Measurements from ENCODE around the gene KHDRBS1. TPM values are rescaled to one million over a fixed set of nuclear protein-coding genes. Genes with fewer than 3 reads are reported as not detected.

Gene KHDRBS1, protein sequence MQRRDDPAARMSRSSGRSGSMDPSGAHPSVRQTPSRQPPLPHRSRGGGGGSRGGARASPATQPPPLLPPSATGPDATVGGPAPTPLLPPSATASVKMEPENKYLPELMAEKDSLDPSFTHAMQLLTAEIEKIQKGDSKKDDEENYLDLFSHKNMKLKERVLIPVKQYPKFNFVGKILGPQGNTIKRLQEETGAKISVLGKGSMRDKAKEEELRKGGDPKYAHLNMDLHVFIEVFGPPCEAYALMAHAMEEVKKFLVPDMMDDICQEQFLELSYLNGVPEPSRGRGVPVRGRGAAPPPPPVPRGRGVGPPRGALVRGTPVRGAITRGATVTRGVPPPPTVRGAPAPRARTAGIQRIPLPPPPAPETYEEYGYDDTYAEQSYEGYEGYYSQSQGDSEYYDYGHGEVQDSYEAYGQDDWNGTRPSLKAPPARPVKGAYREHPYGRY
- 146 TPM for total RNA-seq

DNA sequence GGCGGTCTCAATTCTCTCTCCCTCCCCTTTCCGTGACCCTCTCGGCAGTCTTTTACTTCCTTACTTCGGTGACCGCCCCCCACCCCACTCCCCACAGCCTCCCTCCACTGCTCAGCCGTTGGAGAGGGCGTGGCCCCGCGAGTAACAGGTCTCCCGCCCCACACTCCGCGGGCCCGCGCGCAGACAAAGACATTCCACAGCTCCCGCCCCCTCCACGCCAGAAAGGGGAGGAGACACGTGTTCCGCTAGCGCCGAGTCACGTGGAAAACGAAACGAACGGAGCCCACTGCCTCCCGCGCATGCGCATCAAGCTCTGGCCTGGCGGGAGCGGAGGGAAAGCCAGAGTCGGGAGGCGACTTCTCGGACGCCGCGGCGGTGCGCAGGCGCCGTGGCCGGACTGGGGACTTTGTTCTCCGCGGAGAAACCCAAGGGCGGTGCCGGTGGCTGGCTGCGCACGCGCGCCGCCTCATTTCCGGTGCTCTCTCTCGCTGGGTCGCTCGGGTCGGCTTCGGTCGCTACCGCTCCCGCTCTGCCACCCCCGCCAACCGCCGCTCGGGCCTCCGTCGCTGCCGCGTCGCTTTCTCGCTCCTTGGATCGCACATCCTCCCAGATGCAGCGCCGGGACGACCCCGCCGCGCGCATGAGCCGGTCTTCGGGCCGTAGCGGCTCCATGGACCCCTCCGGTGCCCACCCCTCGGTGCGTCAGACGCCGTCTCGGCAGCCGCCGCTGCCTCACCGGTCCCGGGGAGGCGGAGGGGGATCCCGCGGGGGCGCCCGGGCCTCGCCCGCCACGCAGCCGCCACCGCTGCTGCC is at the start of gene KHDRBS1:
KHDRBS1 (plus strand) TSS at position 483 of the 813 bp plus-strand sequence; CDS start at position 611, 128 bp downstream.

DNA sequence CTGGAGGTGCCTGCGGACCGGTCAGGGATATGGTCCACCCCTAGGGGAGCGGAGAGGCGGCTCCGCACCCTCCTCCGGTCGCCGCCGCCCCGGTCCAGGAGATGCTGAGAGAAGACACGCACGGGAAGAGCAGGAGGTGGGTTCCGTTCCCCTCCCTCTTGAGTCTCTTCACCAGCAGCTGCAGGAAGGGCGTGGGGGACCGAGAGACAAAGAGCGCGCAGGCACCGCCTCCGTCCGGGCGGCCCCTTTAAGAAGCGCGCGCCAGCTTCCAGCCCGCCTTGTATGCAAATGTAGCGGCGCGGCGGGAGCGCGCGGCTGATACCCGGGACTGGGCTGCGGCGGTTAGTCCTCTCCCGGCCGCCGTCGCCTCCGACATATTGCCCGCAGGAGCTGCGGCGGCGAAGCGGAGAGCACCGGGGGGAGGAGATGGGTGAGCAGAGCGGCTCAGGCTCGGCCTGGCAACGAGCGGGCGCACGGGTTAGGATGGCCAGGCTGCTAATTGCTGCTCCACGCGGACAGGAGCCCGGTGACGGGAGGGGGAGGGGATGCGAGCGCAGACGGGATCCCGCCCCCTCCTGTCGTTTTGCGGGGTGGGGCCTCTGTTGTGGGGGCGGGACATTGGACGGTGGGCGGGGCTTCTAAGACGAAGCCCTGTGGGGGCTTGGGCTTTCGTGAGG is 59.1 kb downstream of the KHDRBS1 start, which contains the start of gene TMEM39B:
TMEM39B (plus strand) TSS at position 318 of the 677 bp plus-strand sequence; CDS start at position 427, 109 bp downstream.

Other genes with a start within 250 kb of the KHDRBS1 start
- gene ADGRB2, start 249.5 kb upstream of the KHDRBS1 start, total RNA-seq: 32.9 TPM
- gene SPOCD1, start 197.8 kb upstream of the KHDRBS1 start, total RNA-seq: 1.1 TPM
- gene PTP4A2, start 75.5 kb upstream of the KHDRBS1 start, total RNA-seq: 272 TPM
- gene TMEM39B, start 59.1 kb downstream of the KHDRBS1 start, total RNA-seq: 6.7 TPM
- gene KPNA6, start 94.2 kb downstream of the KHDRBS1 start, total RNA-seq: 38.9 TPM
- gene TXLNA, start 165.8 kb downstream of the KHDRBS1 start, total RNA-seq: 44.8 TPM
- 19.8 TPM for gene CCDC28B, start 186.7 kb downstream of the KHDRBS1 start, total RNA-seq
- 5.9 TPM for gene IQCC, start 191.8 kb downstream of the KHDRBS1 start, total RNA-seq
- not detected for gene DCDC2B, start 195.2 kb downstream of the KHDRBS1 start, total RNA-seq
- gene TMEM234, start 208.5 kb downstream of the KHDRBS1 start, total RNA-seq: 18.8 TPM
- 133 TPM for gene EIF3I, start 208.5 kb downstream of the KHDRBS1 start, total RNA-seq
- gene FAM167B, start 233.4 kb downstream of the KHDRBS1 start, total RNA-seq: 2.1 TPM
- gene LCK, start 237.4 kb downstream of the KHDRBS1 start, total RNA-seq: 1.4 TPM

Data from camera-type eye (tissue), 1 donor.